A673 (cell line): ENCODE measurements around the gene CYP4F3. TPM values are rescaled to one million over a fixed set of nuclear protein-coding genes. Genes with fewer than 3 reads are reported as not detected.
"Not testable (repeated sequence)": the region's sequence is repeated elsewhere in the genome, so short reads cannot be mapped to it uniquely, and the experiment has no call there.

Experiments
- BruUV-seq: library from RNA; stranded (reverse); fragments of 400-500 nt; replicated peaks from 2 replicates; lab custom pipeline; 2021; lab: Mats Ljungman, UMichigan
- CTCF ChIA-PET: fragments of 300-600 bp; sonication (Branson Sonifier 250); formaldehyde crosslinking; loops from one replicate; lab custom pipeline; 2022; ENCODE audit warnings: antibody characterized with exemption; lab: Charles Lee
- POLR2A ChIA-PET: fragments of 300-600 bp; sonication (Branson Sonifier 250); formaldehyde crosslinking; loops from one replicate; lab custom pipeline; 2022; ENCODE audit warnings: antibody characterized with exemption; ENCODE audit not compliant: low non-redundant PET; lab: Charles Lee
- DNase-seq: peaks from one replicate; pipeline ENCODE4 v3.0.0-alpha.2; 2015; ENCODE audit warnings: low spot score
- H3K27ac ChIP-seq: fragments of 200-600 bp; sonication (generic); 2 replicates; pipeline ENCODE4 v1.5.1; 2016; ENCODE audit warnings: mixed run types, low read depth, mild to moderate bottlenecking, mixed read lengths, antibody characterized with exemption, low read length; ENCODE audit not compliant: poor library complexity, severe bottlenecking
- H3K27me3 ChIP-seq: fragments of 200-600 bp; sonication (generic); replicated peaks from 2 replicates; pipeline ENCODE4 v1.6.1; 2017; ENCODE audit warnings: mixed run types, low read depth, mild to moderate bottlenecking, mixed read lengths, antibody characterized with exemption, low read length; ENCODE audit not compliant: insufficient read depth, poor library complexity
- H3K36me3 ChIP-seq: fragments of 200-600 bp; sonication (generic); 2 replicates; pipeline ENCODE4 v1.6.1; 2016; ENCODE audit warnings: mixed run types, mild to moderate bottlenecking, mixed read lengths, antibody characterized with exemption, low read length; ENCODE audit not compliant: insufficient read depth, poor library complexity, severe bottlenecking
- H3K4me1 ChIP-seq: fragments of 200-600 bp; sonication (generic); 2 replicates; pipeline ENCODE4 v1.6.1; 2017; ENCODE audit warnings: mixed run types, mild to moderate bottlenecking, mixed read lengths, antibody characterized with exemption, low read length; ENCODE audit not compliant: insufficient read depth, poor library complexity, severe bottlenecking
- H3K4me3 ChIP-seq: fragments of 200-600 bp; sonication (generic); 2 replicates; pipeline ENCODE4 v1.5.1; 2016; ENCODE audit warnings: low read depth, mixed run types, mild to moderate bottlenecking, mixed read lengths, low read length; ENCODE audit not compliant: poor library complexity, severe bottlenecking
- H3K9me3 ChIP-seq: fragments of 200-600 bp; sonication (generic); 2 replicates; pipeline ENCODE4 v1.6.1; 2016; ENCODE audit warnings: mixed run types, low read depth, mild to moderate bottlenecking, mixed read lengths, antibody characterized with exemption, low read length; ENCODE audit not compliant: poor library complexity, severe bottlenecking
- CTCF ChIP-seq: fragments of 300-800, 200-600 bp; sonication (generic); conservative IDR thresholded peaks from 2 replicates; pipeline ENCODE4 v1.5.1; 2017; ENCODE audit warnings: low read depth, mild to moderate bottlenecking, antibody characterized with exemption, low read length, moderate library complexity, mixed read lengths
- EZH2 ChIP-seq: fragments of 200-600 bp; sonication (generic); IDR thresholded peaks from 2 replicates; pipeline ENCODE4 v1.6.1; 2017; ENCODE audit warnings: borderline replicate concordance, low read depth, mild to moderate bottlenecking, mixed read lengths, antibody characterized with exemption, low read length; ENCODE audit not compliant: poor library complexity, severe bottlenecking
- intact Hi-C: fragments of 100-400 bp; cut with micrococcal nuclease; formaldehyde crosslinking; loops from one replicate; pipeline ENCODE4 v1.10.0; 2022; ENCODE audit not compliant: unreplicated experiment
- total RNA-seq: library from RNA; stranded (reverse); gene quantifications from 2 replicates; pipeline ENCODE4 v1.2.3, GENCODE V29; 2021

The CYP4F3 gene
- total RNA-seq, 1 experiment from 2014 or later: not detected

- CTCF ChIA-PET: no interaction called here
- Histone ChIP-seq H3K4me1 (no peaks in the 10 kb centered on the region), H3K9me3 (no peaks in the 10 kb centered on the region), H3K27ac (no peak overlapping the region), H3K27me3 (peaks cover 7% of the 10 kb centered on the region), H3K36me3 (no peaks in the 10 kb centered on the region), H3K4me3 (no peak overlapping the region)
- POLR2A ChIA-PET: no interaction called here
- BruUV-seq: no TSS peak
- intact Hi-C loops: no loop called here
- no peak for DNase-seq
- TF ChIP-seq CTCF (no peak), EZH2 (no peak)
These were observed 8.8 kb downstream of the CYP4F3 start for GRCh38 chr19:15649526-15649925.

GRCh38 chr19:15650123-15650522, 9.4 kb downstream of the CYP4F3 start:
- BruUV-seq: not testable (repeated sequence)

GRCh38 chr19:15651791-15652190, 11.1 kb downstream of the CYP4F3 start:
- CTCF ChIA-PET: no interaction called here
- intact Hi-C loops: no loop called here
- no TSS peak for BruUV-seq

More at GRCh38 chr19:15650123-15650522, 9.4 kb downstream of the CYP4F3 start:
- intact Hi-C loops, H3K36me3 ChIP-seq, DNase-seq, H3K4me1 ChIP-seq, H3K9me3 ChIP-seq, H3K27ac ChIP-seq, POLR2A ChIA-PET, H3K4me3 ChIP-seq, CTCF ChIA-PET: not testable (repeated sequence)
- peaks cover 13% of the 10 kb centered on the region for H3K27me3 ChIP-seq

More at GRCh38 chr19:15651791-15652190, 11.1 kb downstream of the CYP4F3 start:
- POLR2A ChIA-PET: no interaction called here
- Histone ChIP-seq H3K36me3 (no peaks in the 10 kb centered on the region), H3K4me1 (no peaks in the 10 kb centered on the region), H3K27me3 (peaks cover 20% of the 10 kb centered on the region), H3K27ac (no peak overlapping the region), H3K9me3 (no peaks in the 10 kb centered on the region), H3K4me3 (no peak overlapping the region)
- no peak for DNase-seq
- TF ChIP-seq CTCF: no peak
- no peak for TF ChIP-seq EZH2
